ENCODE results near the gene GTF2F1. TPM values are rescaled to one million over a fixed set of nuclear protein-coding genes. Genes with fewer than 3 reads are reported as not detected.

The GTF2F1 gene
- total and polyA plus RNA-seq, 2 donors (not counting 1 experiment from before 2014, with no cell fraction given), result 41.0 to 56.5 TPM

GRCh38 chr19:6383188-6383587 is 9.8 kb downstream of the GTF2F1 start:
- no peak overlapping the region for H2AFZ ChIP-seq (ENCODE audit: insufficient read depth, low read depth, low read length, poor library complexity, severe bottlenecking)
- no peaks in the 10 kb centered on the region for H3K27me3 ChIP-seq (replicated peaks in 1 of 4; ENCODE audit: control extremely low read depth in 1 of 4, control insufficient read depth in 3 of 4, insufficient read depth in 4 of 4, low read length in 3 of 4)
- no peak overlapping the region for H3K27ac Mint-ChIP-seq

More at GRCh38 chr19:6383188-6383587, 9.8 kb downstream of the GTF2F1 start:
- peaks cover under 1% of the 10 kb centered on the region for H3K79me2 ChIP-seq (ENCODE audit: control insufficient read depth, insufficient read depth, low read length)
- H3K27ac ChIP-seq (ENCODE audit: low read length in 2 of 2), result no peak overlapping the region
- H3K36me3 ChIP-seq (replicated peaks in 1 of 2; ENCODE audit: control extremely low read depth in 1 of 2, control insufficient read depth in 1 of 2, extremely low read depth in 1 of 2, insufficient read depth in 2 of 2, low read length in 1 of 2), result peaks cover 1 to 66% of the 10 kb centered on the region in 2 experiments
- H3K9me3 Mint-ChIP-seq (ENCODE audit: insufficient read depth), result peaks cover 3% of the 10 kb centered on the region
- 98% methylated on average over 19 of the region's 19 CpGs for WGBS (ENCODE audit: insufficient coverage)
- H3K9me3 ChIP-seq (ENCODE audit: control extremely low read depth in 1 of 3, control insufficient read depth in 2 of 3, insufficient read depth in 1 of 3, low read length in 2 of 3), result peaks cover 0 to 18% (median 0%) of the 10 kb centered on the region in 3 donors
- POLR2A ChIA-PET, result interaction anchor here (0.5 kb wide), 1 partner anchor 466 kb away, joined by 3 read pairs; no protein-coding TSS in a partner anchor
- H3K4me2 ChIP-seq (replicated peaks; ENCODE audit: low read depth, low read length, poor library complexity, severe bottlenecking), result no peak overlapping the region
- no peak overlapping the region for H3K9ac ChIP-seq (ENCODE audit: low read length)
- H3K4me1 Mint-ChIP-seq, result no peaks in the 10 kb centered on the region
- no peaks in the 10 kb centered on the region for H3K4me1 ChIP-seq (ENCODE audit: control insufficient read depth in 2 of 2, insufficient read depth in 2 of 2, low read length in 2 of 2)
- CTCF ChIA-PET, result no interaction called here
- DNase-seq (no peak), ATAC-seq (ENCODE audit: low read depth) (no peak)
- no peak overlapping the region for H3K4me3 ChIP-seq (ENCODE audit: control extremely low read depth in 1 of 5, extremely low read depth in 1 of 5, insufficient read depth in 1 of 5, low read depth in 2 of 5, low read length in 4 of 5)
- intact Hi-C loops (cut with micrococcal nuclease), result no loop called here
- H3K27me3 Mint-ChIP-seq, result no peaks in the 10 kb centered on the region
- H3K4me3 Mint-ChIP-seq, result no peak overlapping the region
- TF ChIP-seq CTCF (IDR thresholded peaks at IDR 0.05), result no peak
- H4K20me1 ChIP-seq (ENCODE audit: control insufficient read depth, insufficient read depth, low read length, poor library complexity, severe bottlenecking), result no peaks in the 10 kb centered on the region
